GM19397 (cell line): Measurements from ENCODE around the gene GFI1.
"Not testable (repeated sequence)": the region's sequence is repeated elsewhere in the genome, so short reads cannot be mapped to it uniquely, and the experiment has no call there.

ENCODE experiments used
- ATAC-seq: cut with Tn5 transposase; IDR thresholded peaks from one replicate; pipeline ENCODE4 v1.9.1; 2021; ENCODE audit warnings: mild to moderate bottlenecking, moderate library complexity; ENCODE audit not compliant: unreplicated experiment

The GFI1 gene

DNA sequence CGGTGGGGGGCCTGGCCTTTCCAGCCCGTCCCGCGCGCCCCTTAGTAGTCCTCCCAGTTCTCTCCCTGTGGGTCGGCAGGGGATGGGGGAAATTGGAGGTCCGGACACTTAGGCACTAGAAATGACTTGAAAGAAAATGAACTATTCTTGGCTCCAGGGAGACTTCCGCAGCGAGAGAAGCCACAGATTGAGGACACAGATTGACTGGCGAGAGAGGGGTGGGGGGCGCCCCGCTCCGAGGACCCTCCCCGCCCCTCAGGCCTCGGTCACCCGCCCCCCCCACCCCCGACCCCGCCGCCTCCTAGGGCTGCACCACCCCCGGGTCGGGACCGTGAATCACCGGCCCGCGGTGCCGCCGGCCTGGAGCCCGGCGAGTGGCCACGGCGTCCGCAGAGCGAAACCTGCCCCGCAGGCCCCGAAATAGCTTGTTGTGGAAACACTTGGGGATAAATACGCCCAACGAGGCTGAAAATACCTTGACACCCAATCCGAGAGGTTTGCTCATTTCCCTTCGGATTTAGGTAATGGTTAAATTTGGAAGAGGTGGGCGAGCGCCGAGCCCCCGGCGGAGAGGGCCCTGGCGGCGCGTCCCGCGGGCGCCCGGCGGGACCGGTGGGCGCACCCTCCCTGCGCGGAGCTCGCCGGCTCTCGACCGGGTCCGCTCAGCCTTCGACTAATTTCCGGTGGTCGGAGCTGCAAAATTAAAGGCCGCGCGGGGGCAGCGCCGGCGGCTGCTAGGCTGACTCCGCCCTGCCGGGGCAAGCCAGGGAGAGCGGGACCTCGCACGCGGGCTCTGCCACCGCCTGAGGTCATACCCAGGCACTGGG is at the start of gene GFI1:
Gene GFI1, minus strand, starts transcription at position 675 of the 827 bp plus-strand sequence. CDS start 3,438 bp downstream, outside the sequence.
- ATAC-seq = peak; percentile 21

DNA sequence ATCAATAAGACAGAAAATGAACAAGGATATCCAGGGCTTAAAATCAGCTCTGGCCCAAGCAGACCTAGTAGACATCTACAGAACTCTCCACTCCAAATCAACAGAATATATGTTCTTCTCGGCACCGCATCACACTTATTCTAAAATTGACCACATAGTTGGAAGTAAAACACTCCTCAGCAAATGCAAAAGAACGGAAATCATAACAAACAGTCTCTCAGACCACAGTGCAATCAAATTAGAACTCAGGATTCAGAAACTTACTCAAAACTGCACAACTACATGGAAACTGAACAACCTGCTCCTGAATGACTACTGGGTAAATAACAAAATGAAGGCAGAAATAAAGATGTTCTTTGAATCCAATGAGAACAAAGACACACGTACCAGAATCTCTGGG is 45.6 kb upstream of the GFI1 start:
- not testable (repeated sequence) for ATAC-seq

DNA sequence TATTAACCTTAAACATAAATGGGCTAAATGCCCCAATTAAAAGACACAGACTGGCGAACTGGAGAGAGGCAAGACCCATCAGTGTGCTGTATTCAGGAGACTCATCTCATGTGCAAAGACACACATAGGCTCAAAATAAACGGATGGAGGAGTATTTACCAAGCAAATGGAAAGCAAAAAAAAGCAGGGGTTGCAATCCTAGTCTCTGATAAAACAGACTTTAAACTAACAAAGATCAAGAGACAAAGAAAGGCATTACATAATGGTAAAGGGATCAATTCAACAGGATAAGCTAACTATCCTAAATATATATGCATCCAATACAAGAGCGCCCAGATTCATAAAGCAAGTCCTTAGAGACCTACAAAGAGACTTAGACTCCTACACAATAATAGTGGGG is 45.2 kb upstream of the GFI1 start:
- not testable (repeated sequence) for ATAC-seq

DNA sequence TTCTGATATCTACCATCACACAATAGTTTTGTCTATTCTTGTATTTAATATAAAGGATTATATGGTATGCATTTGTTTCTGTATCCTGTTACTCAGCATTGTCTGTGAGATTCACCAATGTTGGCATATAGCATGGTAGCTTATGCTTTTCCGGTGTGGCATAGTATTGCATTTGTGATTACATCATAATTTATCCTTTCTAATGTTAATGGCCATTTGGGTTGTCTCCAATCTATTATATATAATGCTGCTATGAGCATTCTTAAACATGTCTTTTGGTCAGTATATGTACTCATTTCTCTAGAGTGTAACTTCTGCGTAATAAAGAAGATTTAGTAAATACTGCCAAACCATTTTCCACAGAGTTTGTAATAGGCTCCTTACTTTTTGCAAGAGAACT is 40.9 kb upstream of the GFI1 start:
- no peak for ATAC-seq

DNA sequence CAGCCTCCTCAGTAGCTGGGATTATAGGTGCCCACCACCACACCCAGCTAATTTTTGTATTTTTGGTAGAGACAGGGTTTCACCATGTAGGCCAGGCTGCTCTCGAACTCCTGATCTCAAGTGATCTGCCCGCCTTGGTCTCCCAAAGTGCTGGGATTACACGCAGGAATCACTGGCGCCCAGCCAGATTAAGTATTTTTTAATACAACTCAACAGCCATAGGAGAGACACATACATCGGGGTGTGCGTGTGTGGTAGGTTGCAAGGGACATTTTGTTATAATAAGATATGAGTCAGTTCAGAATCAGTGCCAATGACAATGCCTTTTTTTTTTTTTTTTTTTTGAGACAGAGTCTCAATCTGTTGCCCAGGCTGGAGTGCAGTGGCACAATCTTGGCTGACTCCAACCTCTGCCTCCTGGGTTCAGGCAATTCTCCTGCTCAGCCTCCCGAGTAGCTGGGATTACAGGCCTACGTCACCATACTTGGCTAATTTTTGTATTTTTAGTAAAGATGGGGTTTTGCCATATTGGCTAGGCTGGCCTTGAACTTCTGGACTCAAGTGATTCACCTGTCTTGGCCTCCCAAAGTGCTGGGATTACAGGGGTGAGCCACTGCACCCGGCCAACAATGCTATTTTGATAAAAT is 38.3 kb upstream of the GFI1 start:
- not testable (repeated sequence) for ATAC-seq

DNA sequence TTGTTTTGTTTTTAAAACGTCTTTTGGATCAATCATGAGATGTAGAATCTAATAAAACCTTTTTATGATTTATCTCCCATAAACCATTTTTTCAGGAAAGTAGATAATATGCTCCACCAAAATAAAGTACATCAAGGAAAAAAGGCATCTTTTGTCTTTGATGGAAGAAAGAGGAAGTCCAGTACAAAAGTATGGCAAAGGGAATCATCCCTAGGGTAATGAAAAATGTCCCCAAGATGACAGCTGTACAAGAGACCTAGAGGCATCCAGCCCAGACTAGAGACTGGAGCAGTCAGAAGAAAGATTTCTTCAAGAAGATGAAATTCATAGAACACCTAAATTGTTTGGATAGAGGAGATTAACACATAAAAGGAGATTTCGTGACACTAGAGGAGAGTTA is 32.3 kb upstream of the GFI1 start:
- ATAC-seq = no peak

DNA sequence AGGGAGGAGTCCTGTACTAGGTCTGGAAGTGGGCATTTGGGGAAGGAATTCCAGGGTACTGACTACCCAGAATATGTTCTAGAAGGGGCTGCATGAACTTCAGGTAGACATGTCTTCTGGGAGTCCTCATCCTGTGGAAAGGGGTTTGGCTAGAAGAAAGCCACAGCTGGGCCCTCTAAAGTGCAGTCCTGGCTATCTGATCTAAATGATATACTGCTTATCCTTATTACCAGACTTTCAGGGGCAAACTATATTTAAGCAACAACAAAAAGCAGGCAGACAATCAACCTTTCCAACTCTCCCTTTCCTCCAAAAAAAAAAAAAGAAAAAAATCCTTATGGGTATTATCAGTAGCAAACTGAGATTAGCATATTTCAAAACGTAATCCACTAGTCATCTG is 29.8 kb upstream of the GFI1 start:
- ATAC-seq = no peak

DNA sequence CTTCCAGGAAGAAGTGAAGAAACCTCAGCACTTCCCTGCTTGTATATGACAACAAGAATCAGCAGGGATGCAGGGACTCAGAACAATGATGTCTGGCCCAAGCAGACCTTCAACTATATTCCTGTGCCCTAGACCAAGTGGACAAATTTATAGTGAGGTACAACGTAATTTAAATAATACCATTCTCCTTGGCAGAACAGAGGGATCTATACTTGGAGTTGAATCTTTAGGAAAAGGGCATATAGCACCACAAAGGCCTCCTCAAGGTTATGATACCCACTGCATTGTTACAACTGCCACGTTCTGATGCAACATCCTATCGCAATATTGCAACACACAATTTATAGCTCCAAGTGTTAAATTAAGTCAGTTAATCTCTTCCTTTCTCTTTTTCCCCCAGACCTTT is 29.1 kb upstream of the GFI1 start:
- no peak for ATAC-seq

DNA sequence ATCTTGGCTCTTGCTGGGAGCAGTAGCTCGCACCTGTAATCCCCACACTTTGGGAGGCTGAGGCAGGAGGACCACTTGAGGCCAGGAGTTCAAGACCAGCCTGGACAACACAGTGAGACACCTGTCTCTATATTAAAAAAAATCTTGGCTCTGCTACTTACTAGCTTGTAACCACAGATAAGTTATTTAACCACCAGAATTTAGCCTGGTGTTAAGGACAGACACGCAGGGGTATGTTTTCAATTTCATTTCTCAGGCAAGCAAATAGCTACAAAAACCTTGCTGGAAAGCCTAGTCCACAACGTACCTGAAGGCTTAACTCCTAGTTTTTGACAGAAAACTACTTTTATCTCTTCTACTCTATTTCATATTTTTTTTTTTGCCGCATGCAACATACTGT is 24.8 kb upstream of the GFI1 start:
- no peak for ATAC-seq

DNA sequence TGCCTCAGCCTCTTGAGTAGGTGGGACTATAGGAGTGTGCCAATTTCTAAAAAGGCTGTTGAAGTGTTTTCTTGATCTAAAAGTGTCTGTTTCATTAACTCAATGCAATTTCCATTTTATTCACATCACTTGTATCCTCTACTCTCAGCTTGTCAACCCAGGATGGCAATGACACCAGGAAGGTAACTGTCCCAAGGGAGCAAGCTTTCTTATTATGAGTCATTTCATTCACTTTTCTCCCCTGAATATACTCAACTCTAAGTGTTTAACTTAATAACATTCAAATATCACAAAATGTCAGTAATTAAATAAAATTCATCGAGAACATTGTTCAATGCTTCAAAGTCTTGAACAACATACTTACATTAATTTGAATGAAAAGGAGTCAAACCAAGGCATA is 22.9 kb upstream of the GFI1 start:
- ATAC-seq = no peak

DNA sequence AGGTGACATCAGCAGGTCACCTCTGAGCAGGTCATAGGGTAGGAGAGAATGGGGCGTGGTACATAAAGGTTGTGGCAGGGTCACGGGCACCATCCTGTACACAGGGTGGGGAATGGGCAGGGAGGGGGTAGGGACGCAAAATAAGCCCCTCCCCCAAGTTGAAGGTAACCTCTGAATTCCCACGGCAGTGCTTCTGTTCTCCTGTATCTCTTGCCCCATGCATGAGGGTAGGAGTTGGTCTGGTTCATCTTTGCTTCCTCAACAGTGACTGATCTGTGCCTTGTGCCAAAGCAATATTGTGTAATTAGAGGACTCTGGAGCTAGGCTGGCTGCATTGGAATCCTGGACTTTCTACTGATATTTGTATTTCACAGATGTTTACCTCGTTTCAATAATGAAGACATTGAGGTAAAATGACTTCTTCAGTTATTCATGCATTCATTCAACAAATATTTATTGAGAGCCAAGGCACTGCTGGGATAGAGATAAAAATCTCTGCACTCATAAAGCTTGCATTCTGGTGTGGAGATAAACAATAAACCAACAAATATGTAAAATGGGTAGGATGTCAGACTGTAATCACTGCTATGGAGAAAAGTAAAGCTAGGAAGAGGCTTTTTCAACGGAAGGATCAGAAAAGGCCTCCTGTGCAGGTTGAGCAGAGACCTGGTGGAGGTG is 18.4 kb upstream of the GFI1 start:
- no peak for ATAC-seq

DNA sequence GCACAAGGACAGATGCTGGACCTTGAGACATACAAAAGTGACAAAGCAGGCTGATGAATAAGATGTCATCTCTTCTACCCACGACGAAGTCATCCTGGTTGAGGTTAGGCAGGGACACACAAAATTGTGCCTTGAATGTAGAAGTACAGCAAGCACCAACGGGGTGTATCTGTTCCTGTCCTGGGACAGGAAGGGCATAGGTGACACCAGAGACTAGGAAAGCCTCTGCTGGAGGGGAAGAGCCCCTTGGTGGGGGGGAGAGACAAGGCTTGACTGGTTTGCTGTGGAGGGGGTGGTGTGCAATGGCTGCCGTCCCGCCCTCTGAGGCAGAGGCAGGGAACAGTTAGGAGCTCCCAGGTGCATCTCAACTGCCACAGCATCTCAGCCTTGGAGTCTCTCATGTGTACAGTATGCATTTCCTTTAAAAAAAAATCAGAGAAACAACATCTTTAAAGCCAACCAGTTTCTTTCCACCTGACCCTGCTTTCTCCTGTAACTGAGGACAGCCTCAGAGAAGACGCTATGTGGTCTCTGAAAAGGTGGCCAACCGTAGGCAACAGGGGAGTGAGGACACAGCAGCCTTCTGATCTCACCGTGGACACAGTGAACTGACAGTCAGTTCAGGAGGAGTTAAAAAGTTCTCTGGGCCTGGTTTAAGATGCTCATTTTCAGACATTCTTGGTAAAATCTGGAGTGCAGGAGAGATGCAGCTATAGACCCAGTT is 17.7 kb upstream of the GFI1 start:
- ATAC-seq = no peak

DNA sequence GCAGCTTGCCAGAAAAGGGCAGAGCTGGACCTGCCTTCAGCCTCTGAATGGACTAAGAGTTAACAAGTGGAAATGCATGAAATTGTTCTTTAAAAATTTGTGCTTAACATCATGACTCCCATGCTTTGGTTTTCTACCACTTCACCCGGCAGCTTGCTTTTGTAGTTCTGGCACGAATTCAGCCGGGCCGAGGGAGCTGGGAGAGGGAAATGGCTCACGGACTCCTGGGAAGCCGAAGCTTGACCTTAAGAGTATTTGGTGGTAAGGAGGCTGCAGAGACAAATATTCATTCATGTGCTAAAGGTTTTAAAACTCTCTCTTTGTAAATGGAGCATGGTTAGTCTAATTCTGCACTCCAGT is 17.2 kb upstream of the GFI1 start:
- no peak for ATAC-seq

DNA sequence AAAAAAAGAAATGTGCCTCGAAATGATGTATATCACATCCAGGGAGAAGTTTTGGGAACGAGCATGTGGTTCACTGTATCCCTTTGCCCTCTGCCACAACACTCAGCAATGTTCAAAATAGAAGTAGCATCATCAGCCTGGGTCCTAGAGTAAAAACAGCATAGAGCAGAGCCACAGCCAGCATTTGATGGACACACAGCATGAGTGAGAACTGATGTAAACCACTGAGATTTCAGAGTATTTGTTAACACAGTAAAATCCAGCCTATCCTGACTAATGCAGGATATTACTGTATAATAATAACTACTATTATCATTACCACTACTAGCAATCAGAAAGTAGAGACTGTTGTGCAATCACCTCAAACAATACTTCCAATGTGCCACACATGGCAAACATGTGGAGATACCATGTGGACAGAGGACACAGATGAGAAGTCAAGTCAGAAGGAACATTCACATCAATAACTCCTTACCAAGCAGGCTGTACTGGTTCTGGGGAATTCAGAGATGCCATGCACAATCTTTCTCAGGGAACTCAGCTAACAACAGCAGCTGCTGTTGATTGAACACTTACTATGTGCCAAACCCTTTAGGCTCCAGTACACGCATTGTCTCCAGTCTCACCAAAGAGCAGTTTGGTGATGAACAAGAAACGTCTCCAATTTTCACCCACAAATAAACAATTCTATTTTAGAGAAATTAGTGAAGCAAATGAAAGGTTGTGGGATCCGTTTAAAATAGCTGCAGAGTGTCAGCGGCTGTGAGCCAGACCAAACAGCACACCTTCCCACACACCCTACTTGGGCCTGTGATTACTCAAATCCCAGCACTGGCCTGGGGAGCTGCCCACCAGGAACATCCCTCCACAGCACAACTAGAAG is 16.6 kb upstream of the GFI1 start:
- no peak for ATAC-seq

DNA sequence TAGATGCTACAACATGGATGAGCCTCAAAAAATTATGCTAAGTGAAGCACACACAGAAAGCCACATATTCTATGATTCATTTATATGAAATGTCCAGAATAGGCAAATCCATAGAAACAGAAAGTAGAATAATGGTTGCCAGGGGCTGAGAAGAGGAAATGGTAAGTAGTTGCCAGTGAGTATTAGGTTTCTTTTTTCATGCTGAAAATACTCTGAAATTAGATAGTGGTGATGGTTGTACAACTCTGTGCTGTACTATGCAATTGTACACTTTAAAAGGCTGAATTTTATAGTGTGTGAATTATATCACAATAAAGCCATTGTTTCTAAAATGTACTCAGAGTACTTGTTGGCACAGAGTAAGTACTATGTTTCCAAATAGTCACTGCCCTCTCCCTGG is 15.5 kb upstream of the GFI1 start:
- peak; percentile 48 for ATAC-seq

DNA sequence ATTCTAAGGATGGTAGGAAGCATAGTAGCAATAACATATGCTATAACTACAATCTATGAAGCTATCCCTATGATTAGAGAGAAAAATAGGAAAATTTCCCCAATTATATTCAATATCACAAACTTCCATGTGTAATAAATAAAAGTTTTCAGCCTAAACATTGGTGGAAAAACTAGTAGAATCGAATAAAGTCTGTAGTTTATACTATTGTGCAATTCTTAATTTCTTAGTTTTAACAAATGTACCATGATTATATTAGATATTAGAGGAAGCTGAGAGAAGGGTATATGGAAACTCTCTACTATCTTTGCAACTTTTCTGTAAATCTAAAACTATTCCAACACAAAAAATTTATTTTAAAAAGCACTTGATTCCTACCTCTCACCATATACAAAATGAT is 13.8 kb upstream of the GFI1 start:
- no peak for ATAC-seq

DNA sequence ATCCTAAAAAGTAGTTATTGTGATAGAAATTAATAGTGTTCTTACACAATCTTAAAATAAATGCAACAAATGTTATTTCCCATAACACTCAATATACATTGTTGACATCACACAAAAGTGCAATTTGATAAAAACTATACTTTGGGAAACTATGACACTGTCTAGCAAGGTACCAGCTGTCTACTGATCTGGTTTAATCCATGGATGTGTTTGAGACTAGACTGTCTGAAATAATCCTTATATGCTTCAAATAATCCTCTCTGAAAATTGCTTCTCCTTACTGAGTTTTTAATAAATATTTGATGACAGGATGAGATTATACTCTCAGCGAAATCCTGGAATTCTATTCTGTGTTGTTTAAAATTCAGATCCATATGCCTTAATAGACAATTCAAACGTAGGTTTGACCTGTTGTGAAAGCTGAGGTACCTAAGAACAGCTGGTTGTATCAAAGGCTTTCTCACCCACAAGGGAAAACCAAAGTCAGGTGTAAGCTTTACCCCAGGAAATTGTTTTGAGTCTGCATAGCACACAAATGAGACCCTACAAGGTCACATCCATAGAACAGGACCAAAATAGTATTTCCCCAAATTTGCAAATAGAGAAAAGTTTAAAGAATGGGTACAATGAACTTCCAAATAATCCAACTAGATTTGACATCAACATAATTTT is 8.8 kb upstream of the GFI1 start:
- ATAC-seq = no peak

DNA sequence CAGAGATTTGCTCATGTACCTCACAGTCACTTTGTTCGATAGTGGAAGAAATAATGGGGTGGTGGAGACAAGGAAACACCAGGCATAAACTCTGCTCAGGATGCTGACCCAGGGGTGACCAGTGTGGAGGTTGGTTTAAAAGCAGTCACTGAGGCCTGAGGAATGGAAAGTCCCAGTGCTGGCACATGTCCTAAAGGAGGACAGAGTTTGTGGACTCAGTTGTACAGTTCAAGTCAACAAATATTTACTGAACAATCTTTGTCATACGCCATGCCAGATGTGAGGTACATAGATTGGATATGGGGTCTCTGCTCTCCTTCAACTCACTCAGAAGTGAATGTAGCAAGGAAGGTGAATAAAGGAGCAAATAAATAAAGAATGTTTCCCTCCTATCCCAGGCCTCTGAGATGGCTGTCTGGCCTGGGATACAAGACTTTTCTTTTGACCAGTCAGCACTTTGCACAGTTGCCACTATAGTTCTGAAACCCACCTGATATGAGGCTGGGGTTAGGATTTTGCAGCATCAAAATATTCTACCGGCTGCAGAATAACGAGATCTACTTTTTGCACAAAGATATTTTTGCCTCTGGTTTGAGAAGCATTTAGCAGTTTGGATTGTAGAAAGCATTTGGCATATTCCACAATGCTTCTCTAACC is 7.9 kb upstream of the GFI1 start:
- ATAC-seq = no peak

DNA sequence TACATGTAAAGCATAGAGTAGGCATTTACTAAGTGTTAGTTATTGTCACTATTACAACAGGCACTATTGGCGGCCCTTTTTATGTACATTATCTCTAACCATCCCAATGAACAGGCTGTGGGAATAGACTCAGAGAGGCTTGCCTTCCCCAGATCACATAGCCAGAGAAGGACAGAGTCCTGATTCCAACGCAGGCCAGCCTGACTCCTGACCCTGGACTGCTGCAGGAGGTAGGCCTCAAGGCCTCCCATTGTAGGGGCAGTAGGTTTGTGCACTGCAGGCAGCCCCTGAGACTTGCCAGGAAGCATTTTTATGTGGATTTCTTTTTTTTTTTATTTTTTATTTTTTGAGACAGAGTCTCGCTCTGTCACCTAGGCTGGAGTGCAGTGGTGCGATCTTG is 6.4 kb upstream of the GFI1 start:
- ATAC-seq = no peak
